ENCODE measurements around the gene NCKAP5. TPM values are rescaled to one million over a fixed set of nuclear protein-coding genes. Genes with fewer than 3 reads are reported as not detected.

The NCKAP5 gene
- total RNA-seq, 2 donors from 2014 or later: 2.0 to 7.1 TPM

DNA sequence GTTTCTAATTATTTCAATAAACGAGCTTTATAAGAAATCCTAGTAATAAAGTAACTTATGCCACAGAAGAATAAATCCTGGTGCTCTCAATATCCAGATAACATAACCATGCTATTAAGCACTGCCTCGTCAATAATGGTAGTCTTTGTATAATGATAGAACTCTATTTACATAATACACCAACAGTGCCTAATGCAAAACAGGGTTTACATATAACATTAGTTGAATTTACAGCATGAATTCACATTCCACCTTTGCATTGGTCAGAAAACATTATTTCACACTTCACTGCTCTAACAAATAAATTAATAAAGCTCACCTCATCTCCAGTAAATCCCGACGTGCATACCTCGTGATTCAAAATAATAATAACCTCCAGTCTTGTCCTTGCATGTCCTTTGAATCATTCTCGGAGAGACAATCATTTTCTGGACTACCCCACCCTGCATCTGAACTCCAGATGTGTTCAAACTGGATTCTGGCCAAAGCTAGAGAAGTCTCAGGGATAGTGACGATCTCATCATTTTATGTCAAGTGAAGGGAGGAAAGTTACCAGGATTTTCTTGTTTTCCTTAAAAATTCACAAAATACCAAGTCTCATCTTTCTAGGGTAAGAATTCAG, 189.2 kb downstream of the NCKAP5 start:
- Histone ChIP-seq H3K27ac (no peak overlapping the region), H3K27me3 (replicated peaks; ENCODE audit: insufficient read depth) (no peaks in the 10 kb centered on the region), H3K4me3 (no peak overlapping the region), H3K4me1 (replicated peaks) (no peaks in the 10 kb centered on the region), H3K36me3 (no peaks in the 10 kb centered on the region), H3K9me3 (no peaks in the 10 kb centered on the region)
- TF ChIP-seq, protein P1, sequence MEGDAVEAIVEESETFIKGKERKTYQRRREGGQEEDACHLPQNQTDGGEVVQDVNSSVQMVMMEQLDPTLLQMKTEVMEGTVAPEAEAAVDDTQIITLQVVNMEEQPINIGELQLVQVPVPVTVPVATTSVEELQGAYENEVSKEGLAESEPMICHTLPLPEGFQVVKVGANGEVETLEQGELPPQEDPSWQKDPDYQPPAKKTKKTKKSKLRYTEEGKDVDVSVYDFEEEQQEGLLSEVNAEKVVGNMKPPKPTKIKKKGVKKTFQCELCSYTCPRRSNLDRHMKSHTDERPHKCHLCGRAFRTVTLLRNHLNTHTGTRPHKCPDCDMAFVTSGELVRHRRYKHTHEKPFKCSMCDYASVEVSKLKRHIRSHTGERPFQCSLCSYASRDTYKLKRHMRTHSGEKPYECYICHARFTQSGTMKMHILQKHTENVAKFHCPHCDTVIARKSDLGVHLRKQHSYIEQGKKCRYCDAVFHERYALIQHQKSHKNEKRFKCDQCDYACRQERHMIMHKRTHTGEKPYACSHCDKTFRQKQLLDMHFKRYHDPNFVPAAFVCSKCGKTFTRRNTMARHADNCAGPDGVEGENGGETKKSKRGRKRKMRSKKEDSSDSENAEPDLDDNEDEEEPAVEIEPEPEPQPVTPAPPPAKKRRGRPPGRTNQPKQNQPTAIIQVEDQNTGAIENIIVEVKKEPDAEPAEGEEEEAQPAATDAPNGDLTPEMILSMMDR (IDR thresholded peaks at IDR 0.05): no peak
- intact Hi-C loops (cut with DNase I): no loop called here
- DNase-seq (ENCODE audit: low spot score): no peak
- 52% methylated on average over 7 of the region's 7 CpGs for WGBS

- no peak for DNase-seq (ENCODE audit: low spot score)
- Histone ChIP-seq H3K27ac (no peak overlapping the region), H3K9me3 (no peaks in the 10 kb centered on the region), H3K4me1 (replicated peaks) (no peaks in the 10 kb centered on the region), H3K4me3 (no peak overlapping the region), H3K27me3 (replicated peaks; ENCODE audit: insufficient read depth) (no peaks in the 10 kb centered on the region), H3K36me3 (no peaks in the 10 kb centered on the region)
- intact Hi-C loops (cut with DNase I): no loop called here
- TF ChIP-seq POLR2AphosphoS5 (IDR thresholded peaks at IDR 0.05) (no peak), POLR2A (IDR thresholded peaks at IDR 0.05) (no peak)
- TF ChIP-seq, protein P1 (IDR thresholded peaks at IDR 0.05): no peak
- whole genome bisulfite sequencing: 90% methylated on average over 1 of the region's 1 CpG
Observed at GRCh38 chr2:133378386-133378785, 189.9 kb downstream of the NCKAP5 start.

DNA sequence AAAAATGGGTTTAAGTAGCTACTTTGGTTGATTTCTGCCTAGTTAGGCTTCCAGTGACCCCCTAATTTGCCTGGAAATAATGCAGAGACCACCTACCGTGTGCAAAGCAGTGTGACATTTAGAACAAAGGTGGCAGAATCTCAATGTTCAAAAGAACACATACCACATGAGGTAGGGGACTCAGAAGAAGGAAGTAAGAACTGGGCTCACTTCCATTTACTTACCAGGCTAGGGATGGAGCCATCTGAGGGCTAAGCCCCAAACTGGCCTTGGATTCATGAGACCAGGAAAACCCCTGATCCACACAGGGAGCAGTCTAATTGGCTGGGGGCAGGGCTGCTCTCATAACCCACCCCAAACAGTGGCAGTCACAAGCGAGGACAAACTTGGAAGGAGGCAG, 190.7 kb downstream of the NCKAP5 start:
- no peaks in the 10 kb centered on the region for H3K27me3 ChIP-seq (replicated peaks; ENCODE audit: insufficient read depth)
- H3K27ac ChIP-seq: no peak overlapping the region
- intact Hi-C loops (cut with DNase I): no loop called here
- H3K4me1 ChIP-seq (replicated peaks): no peaks in the 10 kb centered on the region
- H3K9me3 ChIP-seq: no peaks in the 10 kb centered on the region
- no peak overlapping the region for H3K4me3 ChIP-seq
- DNase-seq (ENCODE audit: low spot score): no peak
- no peaks in the 10 kb centered on the region for H3K36me3 ChIP-seq
- 45% methylated on average over 2 of the region's 2 CpGs for WGBS
- no peak for TF ChIP-seq POLR2AphosphoS5 (IDR thresholded peaks at IDR 0.05)
- TF ChIP-seq POLR2A (IDR thresholded peaks at IDR 0.05): no peak
- TF ChIP-seq, protein P1 (IDR thresholded peaks at IDR 0.05): no peak

DNA sequence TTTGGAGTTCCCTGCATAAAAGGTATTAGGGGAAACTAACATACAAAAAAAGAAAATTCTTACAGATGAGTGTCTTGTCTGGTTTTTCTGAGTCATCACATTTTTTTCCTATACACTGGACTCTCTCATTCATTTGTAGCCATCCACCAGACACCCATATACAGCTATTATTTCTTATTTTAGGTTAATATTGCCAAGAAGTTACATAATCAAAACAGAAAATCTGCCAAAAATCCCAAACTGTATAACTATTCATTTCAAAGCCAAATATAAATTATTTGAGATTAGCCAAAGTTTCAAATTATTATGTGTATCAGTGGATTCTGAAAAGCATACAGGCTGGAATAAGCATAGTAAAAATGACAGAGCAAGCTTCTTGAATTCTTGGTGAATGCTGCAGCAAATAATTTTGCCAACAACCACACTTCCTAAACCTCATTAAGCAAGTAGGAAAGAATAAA, 191.2 kb downstream of the NCKAP5 start:
- no peaks in the 10 kb centered on the region for H3K9me3 ChIP-seq
- H3K4me3 ChIP-seq: no peak overlapping the region
- DNase-seq (ENCODE audit: low spot score): no peak
- intact Hi-C loops (cut with DNase I): no loop called here
- no peaks in the 10 kb centered on the region for H3K4me1 ChIP-seq (replicated peaks)
- no peaks in the 10 kb centered on the region for H3K36me3 ChIP-seq
- no peak overlapping the region for H3K27ac ChIP-seq
- no peaks in the 10 kb centered on the region for H3K27me3 ChIP-seq (replicated peaks; ENCODE audit: insufficient read depth)
- no peak for TF ChIP-seq POLR2AphosphoS5 (IDR thresholded peaks at IDR 0.05)
- no peak for TF ChIP-seq POLR2A (IDR thresholded peaks at IDR 0.05)
- TF ChIP-seq, protein P1 (IDR thresholded peaks at IDR 0.05): no peak

DNA sequence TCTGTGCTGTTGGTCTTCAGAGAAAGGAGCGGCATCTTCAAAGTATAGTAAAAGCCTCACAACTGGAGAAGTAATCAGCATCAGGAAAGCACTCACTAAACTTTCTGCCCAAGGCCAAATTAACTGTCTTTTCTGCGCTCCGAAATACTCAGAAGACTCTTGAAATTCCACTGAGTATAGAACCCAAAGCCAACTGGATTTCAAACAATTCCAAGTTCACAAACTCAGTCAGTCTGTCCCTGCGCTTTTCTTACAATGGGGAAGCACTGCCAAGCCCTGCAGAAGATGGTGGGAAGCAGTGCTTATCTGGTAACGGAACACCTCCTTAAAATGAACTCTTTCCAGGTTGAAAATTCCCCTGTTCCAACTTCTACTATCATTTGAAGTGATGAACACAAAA, 193.5 kb downstream of the NCKAP5 start:
- Histone ChIP-seq H3K4me1 (replicated peaks) (no peaks in the 10 kb centered on the region), H3K4me3 (no peak overlapping the region), H3K9me3 (no peaks in the 10 kb centered on the region), H3K36me3 (no peaks in the 10 kb centered on the region), H3K27ac (no peak overlapping the region), H3K27me3 (replicated peaks; ENCODE audit: insufficient read depth) (no peaks in the 10 kb centered on the region)
- no peak for DNase-seq (ENCODE audit: low spot score)
- 90% methylated on average over 5 of the region's 5 CpGs for WGBS
- intact Hi-C loops (cut with DNase I): no loop called here
- TF ChIP-seq, protein P1 (IDR thresholded peaks at IDR 0.05): no peak

All from prostate gland (tissue), 2 donors.